Measurements from ENCODE around the gene ZNF552. TPM values are rescaled to one million over a fixed set of nuclear protein-coding genes. Genes with fewer than 3 reads are reported as not detected.

The ZNF552 gene
- total and polyA plus RNA-seq, 2 of the 13 experiments (the other 11 are each of a cell fraction or from before 2014, with no cell fraction given) = 8.1 to 16.6 TPM

- TF ChIP-seq TAF1 (CRISPR knock-in tag; IDR thresholded peaks at IDR 0.05) = peak; percentile 83
- TF ChIP-seq DZIP1 (CRISPR knock-in tag; IDR thresholded peaks at IDR 0.05) = no peak
- no peak for TF ChIP-seq ZNF766 (CRISPR knock-in tag; IDR thresholded peaks at IDR 0.05; ENCODE audit: borderline replicate concordance)
- 0 out of 2 replicates have a peak, but pooled peaks have one; percentile 54 for TF ChIP-seq IRF9 (CRISPR knock-in tag; IDR thresholded peaks at IDR 0.05; ENCODE audit: borderline replicate concordance)
- no peak for TF ChIP-seq NONO (IDR thresholded peaks at IDR 0.05)
- no peak for TF ChIP-seq NONO (CRISPR knock-in tag; conservative IDR thresholded peaks at IDR 0.05)
- TF ChIP-seq ARID5B (CRISPR knock-in tag; IDR thresholded peaks at IDR 0.05) = no peak; the same call in 1 of the 2 replicates
- peak; percentile 35; the same call in 1 of the 2 replicates for TF ChIP-seq ZKSCAN8 (CRISPR knock-in tag; IDR thresholded peaks at IDR 0.05; ENCODE audit: borderline replicate concordance)
- TF ChIP-seq THAP11 (CRISPR knock-in tag; IDR thresholded peaks at IDR 0.05) = peak; percentile 99
- TF ChIP-seq ZUFSP (CRISPR knock-in tag; IDR thresholded peaks at IDR 0.05; ENCODE audit: borderline replicate concordance) = no peak
- 0 out of 2 replicates have a peak, but pooled peaks have one; percentile 30 for TF ChIP-seq ATF2 (CRISPR knock-in tag; IDR thresholded peaks at IDR 0.05)
- TF ChIP-seq MED1 (CRISPR knock-in tag; IDR thresholded peaks at IDR 0.05) = peak; percentile 42
- no peak for TF ChIP-seq ATF3 (CRISPR knock-in tag; IDR thresholded peaks at IDR 0.05)
- no peak for TF ChIP-seq MAZ (IDR thresholded peaks at IDR 0.05; ENCODE audit: borderline replicate concordance, low read depth, low read length)
- TF ChIP-seq MAZ (CRISPR knock-in tag; IDR thresholded peaks at IDR 0.05; ENCODE audit: low read depth) = peak; percentile 29; the same call in 1 of the 2 replicates
- no peak for TF ChIP-seq TFAP4 (IDR thresholded peaks at IDR 0.05; ENCODE audit: borderline replicate concordance, low read depth)
Observed at GRCh38 chr19:57814505-57815246, at the start of gene ZNF552 (continued).
